ENCODE data around the gene NEU2. TPM values are rescaled to one million over a fixed set of nuclear protein-coding genes. Genes with fewer than 3 reads are reported as not detected.

Gene NEU2
- total and polyA plus RNA-seq, 2 of the 13 experiments (the other 11 are each of a cell fraction or from before 2014, with no cell fraction given): not detected

DNA sequence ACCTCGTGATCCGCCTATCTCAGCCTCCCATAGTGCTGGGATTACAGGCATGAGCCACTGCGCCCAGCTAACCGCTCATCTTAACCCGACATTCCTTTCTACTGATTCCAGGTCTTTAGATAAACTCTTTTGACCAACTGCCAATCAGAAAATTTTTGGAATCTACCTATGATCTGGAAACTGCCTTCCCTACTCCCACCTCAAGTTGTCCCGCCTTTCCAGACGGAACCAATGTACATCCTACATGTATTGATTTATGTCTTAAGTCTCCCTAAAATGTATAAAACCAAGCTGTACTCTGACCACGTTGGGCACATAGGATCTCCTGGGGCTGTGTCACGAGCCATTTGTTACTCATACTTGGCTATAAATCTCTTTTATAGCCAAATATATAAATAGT lies 3.2 kb upstream of the NEU2 start:
- intact Hi-C loops (cut with micrococcal nuclease; ENCODE audit: unreplicated experiment): loop anchor here (1.0 kb wide), 3 partner anchors 17 to 176 kb away; no protein-coding TSS in a partner anchor
- 78% methylated on average over 9 of the region's 9 CpGs for WGBS (ENCODE audit: low lambda C conversion rate)
- H2AFZ ChIP-seq (ENCODE audit: low read length): no peak overlapping the region
- DNase-seq (ENCODE audit: low spot score): no peak
- peaks cover 15% of the 10 kb centered on the region for H3K4me1 ChIP-seq (ENCODE audit: insufficient read depth, low read length)
- no peak overlapping the region for H3K4me2 ChIP-seq (ENCODE audit: low read depth, low read length)
- CTCF ChIA-PET (ENCODE audit: low intra/inter-chr PET ratio, low total read pairs): interaction anchor here (1.0 to 2.6 kb wide), 5 partner anchors 16 to 176 kb away, joined by 3 to 20 read pairs (median 8); partner anchors contain the start of gene NGEF
- peaks cover 10 to 37% of the 10 kb centered on the region in 2 experiments for H3K27me3 ChIP-seq (ENCODE audit: control insufficient read depth in 1 of 2, insufficient read depth in 2 of 2, low read length in 2 of 2)
- no peak for TF ChIP-seq CREM (IDR thresholded peaks at IDR 0.05)
- TF ChIP-seq CREM (CRISPR knock-in tag; IDR thresholded peaks at IDR 0.05): no peak
- 0 out of 2 replicates have a peak, but pooled peaks have one; percentile 5 for TF ChIP-seq PITX1 (CRISPR knock-in tag; IDR thresholded peaks at IDR 0.05)
- TF ChIP-seq, protein P1, sequence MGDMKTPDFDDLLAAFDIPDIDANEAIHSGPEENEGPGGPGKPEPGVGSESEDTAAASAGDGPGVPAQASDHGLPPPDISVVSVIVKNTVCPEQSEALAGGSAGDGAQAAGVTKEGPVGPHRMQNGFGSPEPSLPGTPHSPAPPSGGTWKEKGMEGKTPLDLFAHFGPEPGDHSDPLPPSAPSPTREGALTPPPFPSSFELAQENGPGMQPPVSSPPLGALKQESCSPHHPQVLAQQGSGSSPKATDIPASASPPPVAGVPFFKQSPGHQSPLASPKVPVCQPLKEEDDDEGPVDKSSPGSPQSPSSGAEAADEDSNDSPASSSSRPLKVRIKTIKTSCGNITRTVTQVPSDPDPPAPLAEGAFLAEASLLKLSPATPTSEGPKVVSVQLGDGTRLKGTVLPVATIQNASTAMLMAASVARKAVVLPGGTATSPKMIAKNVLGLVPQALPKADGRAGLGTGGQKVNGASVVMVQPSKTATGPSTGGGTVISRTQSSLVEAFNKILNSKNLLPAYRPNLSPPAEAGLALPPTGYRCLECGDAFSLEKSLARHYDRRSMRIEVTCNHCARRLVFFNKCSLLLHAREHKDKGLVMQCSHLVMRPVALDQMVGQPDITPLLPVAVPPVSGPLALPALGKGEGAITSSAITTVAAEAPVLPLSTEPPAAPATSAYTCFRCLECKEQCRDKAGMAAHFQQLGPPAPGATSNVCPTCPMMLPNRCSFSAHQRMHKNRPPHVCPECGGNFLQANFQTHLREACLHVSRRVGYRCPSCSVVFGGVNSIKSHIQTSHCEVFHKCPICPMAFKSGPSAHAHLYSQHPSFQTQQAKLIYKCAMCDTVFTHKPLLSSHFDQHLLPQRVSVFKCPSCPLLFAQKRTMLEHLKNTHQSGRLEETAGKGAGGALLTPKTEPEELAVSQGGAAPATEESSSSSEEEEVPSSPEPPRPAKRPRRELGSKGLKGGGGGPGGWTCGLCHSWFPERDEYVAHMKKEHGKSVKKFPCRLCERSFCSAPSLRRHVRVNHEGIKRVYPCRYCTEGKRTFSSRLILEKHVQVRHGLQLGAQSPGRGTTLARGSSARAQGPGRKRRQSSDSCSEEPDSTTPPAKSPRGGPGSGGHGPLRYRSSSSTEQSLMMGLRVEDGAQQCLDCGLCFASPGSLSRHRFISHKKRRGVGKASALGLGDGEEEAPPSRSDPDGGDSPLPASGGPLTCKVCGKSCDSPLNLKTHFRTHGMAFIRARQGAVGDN (CRISPR knock-in tag; IDR thresholded peaks at IDR 0.05): 0 out of 2 replicates have a peak, but pooled peaks have one; percentile 14
- TF ChIP-seq, protein P2, sequence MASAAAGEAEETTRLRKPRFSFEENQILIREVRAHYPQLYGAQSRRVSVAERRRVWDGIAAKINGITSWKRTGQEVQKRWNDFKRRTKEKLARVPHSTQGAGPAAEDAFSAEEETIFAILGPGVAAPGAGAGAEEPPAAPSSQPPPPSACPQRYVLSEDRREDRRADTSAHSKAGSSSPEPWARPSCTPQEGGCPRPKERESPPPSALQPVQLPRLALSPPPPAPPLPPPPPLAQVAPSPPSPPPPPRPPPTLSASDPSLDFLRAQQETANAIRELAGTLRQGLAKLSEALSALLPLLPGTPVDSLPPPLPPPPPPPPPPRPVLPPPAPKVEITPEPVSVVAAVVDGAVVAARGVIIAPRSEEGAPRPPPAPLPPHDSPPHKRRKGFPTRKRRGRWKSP (CRISPR knock-in tag; IDR thresholded peaks at IDR 0.05): 0 out of 2 replicates have a peak, but pooled peaks have one; percentile 23
- TF ChIP-seq, protein P3, sequence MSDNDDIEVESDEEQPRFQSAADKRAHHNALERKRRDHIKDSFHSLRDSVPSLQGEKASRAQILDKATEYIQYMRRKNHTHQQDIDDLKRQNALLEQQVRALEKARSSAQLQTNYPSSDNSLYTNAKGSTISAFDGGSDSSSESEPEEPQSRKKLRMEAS (IDR thresholded peaks at IDR 0.05): 0 out of 2 replicates have a peak, but pooled peaks have one; percentile 6
- no peak overlapping the region for H3K27ac ChIP-seq (ENCODE audit: extremely low read length, insufficient read depth, low read length)
- H4K20me1 ChIP-seq (ENCODE audit: insufficient read depth, low read length): no peaks in the 10 kb centered on the region
- H3K79me2 ChIP-seq (ENCODE audit: insufficient read depth, low read length): no peaks in the 10 kb centered on the region
- BruUV-seq (replicated peaks): no TSS peak
- in situ Hi-C loops (cut with HindIII; ENCODE audit: extremely low pct_ligation_motif_present, low pct_unique_long_range_greater_than_20kb): loop anchor here (10.0 kb wide), 1 partner anchor 175 kb away; no protein-coding TSS in a partner anchor
- H3K36me3 ChIP-seq (replicated peaks in 1 of 2; ENCODE audit: control insufficient read depth in 1 of 2, insufficient read depth in 2 of 2, low read length in 2 of 2): no peaks in the 10 kb centered on the region
- H3K9ac ChIP-seq (ENCODE audit: insufficient read depth, low read depth, low read length): no peak overlapping the region
- H3K9me3 ChIP-seq (ENCODE audit: low read length): no peaks in the 10 kb centered on the region
- no peak for FAIRE-seq
- POLR2A ChIA-PET: interaction anchor here (1.1 to 2.1 kb wide), 2 partner anchors 17 to 172 kb away, joined by 8 to 23 read pairs; partner anchors contain the start of gene NGEF
- no peak for ATAC-seq
- H3K4me3 ChIP-seq (replicated peaks in 1 of 3; ENCODE audit: insufficient read depth in 1 of 3, low read depth in 2 of 3, low read length in 3 of 3): no peak overlapping the region

All from HepG2 (cell line).